ENCODE data around the gene CPEB3.

CPEB3 gene

GRCh38 chr10:92213049-92213448, 77.8 kb downstream of the CPEB3 start:
- DNase-seq (ENCODE audit: low read depth in 2 of 2): no peak

- no peak for DNase-seq (ENCODE audit: low read depth in 2 of 2)
Measured at GRCh38 chr10:92208736-92209135, 82.1 kb downstream of the CPEB3 start.

- DNase-seq (ENCODE audit: low read depth in 2 of 2): no peak
Measured at GRCh38 chr10:92208157-92208720, 82.6 kb downstream of the CPEB3 start.

- DNase-seq (ENCODE audit: low read depth in 2 of 2): no peak
Measured at GRCh38 chr10:92207061-92207460, 83.8 kb downstream of the CPEB3 start.

GRCh38 chr10:92203919-92204623, 86.8 kb downstream of the CPEB3 start:
- DNase-seq (ENCODE audit: low read depth in 2 of 2): no peak

- no peak for DNase-seq (ENCODE audit: low read depth in 2 of 2)
Measured at GRCh38 chr10:92202536-92202935, 88.3 kb downstream of the CPEB3 start.

GRCh38 chr10:92200564-92200963, 90.3 kb downstream of the CPEB3 start:
- no peak for DNase-seq (ENCODE audit: low read depth in 2 of 2)

GRCh38 chr10:92187101-92187500, 103.8 kb downstream of the CPEB3 start:
- no peak for DNase-seq (ENCODE audit: low read depth in 2 of 2)

- DNase-seq (ENCODE audit: low read depth in 2 of 2): no peak
Measured at GRCh38 chr10:92184977-92185376, 105.9 kb downstream of the CPEB3 start.

GRCh38 chr10:92183199-92183598, 107.7 kb downstream of the CPEB3 start:
- DNase-seq (ENCODE audit: low read depth in 2 of 2): no peak

- DNase-seq (ENCODE audit: low read depth in 2 of 2): no peak
Measured at GRCh38 chr10:92181575-92181974, 109.3 kb downstream of the CPEB3 start.

- DNase-seq (ENCODE audit: low read depth in 2 of 2): no peak
Measured at GRCh38 chr10:92180399-92180798, 110.5 kb downstream of the CPEB3 start.

- DNase-seq (ENCODE audit: low read depth in 2 of 2): no peak
Measured at GRCh38 chr10:92177546-92177945, 113.3 kb downstream of the CPEB3 start.

- no peak for DNase-seq (ENCODE audit: low read depth in 2 of 2)
Measured at GRCh38 chr10:92175164-92175563, 115.7 kb downstream of the CPEB3 start.

GRCh38 chr10:92173996-92174395, 116.9 kb downstream of the CPEB3 start:
- no peak for DNase-seq (ENCODE audit: low read depth in 2 of 2)

GRCh38 chr10:92164036-92164696, 126.7 kb downstream of the CPEB3 start:
- peak; percentile 6 for DNase-seq (ENCODE audit: low read depth in 2 of 2)

- no peak for DNase-seq (ENCODE audit: low read depth in 2 of 2)
Measured at GRCh38 chr10:92162541-92162940, 128.3 kb downstream of the CPEB3 start.

GRCh38 chr10:92156874-92157773, 133.8 kb downstream of the CPEB3 start:
- DNase-seq (ENCODE audit: low read depth in 2 of 2): no peak

- DNase-seq (ENCODE audit: low read depth in 2 of 2): no peak
Measured at GRCh38 chr10:92150823-92151222, 140.1 kb downstream of the CPEB3 start.

GRCh38 chr10:92149261-92149660, 141.6 kb downstream of the CPEB3 start:
- no peak for DNase-seq (ENCODE audit: low read depth in 2 of 2)

- no peak for DNase-seq (ENCODE audit: low read depth in 2 of 2)
Measured at GRCh38 chr10:92146781-92147180, 144.1 kb downstream of the CPEB3 start.

- no peak for DNase-seq (ENCODE audit: low read depth in 2 of 2)
Measured at GRCh38 chr10:92146107-92146506, 144.8 kb downstream of the CPEB3 start.

All from fibroblast of skin of left quadriceps (primary cell).